ENCODE data around the gene VPS13D.

VPS13D gene

DNA sequence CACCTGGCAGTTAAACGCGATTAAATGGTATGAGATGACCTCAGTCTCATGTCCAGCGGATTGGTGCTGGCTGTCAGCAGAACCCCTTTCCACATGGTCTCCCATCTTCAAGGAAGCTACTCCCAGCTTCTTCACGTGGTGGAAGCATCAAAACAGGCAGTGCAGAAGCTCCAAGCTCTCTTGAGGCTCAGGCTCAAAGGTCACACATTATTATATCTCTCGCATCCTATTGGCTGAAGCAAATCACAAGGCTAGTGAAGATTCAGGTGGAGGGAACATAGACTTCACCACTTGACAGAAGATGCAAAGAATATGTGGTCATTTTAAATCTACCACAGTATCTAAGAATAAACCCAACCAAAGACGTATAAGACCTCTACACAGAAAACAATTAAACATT, 181.9 kb downstream of the VPS13D start:
- Histone ChIP-seq H3K4me1 (ENCODE audit: low read length) (no peaks in the 10 kb centered on the region), H3F3A (ENCODE audit: insufficient read depth, low read length) (no peaks in the 10 kb centered on the region), H2AFZ (ENCODE audit: low read length) (no peak overlapping the region), H3K9ac (ENCODE audit: low read length) (no peak overlapping the region), H3K27ac (ENCODE audit: low read length) (no peak overlapping the region), H3K36me3 (replicated peaks; ENCODE audit: insufficient read depth, low read length) (no peaks in the 10 kb centered on the region), H4K20me1 (ENCODE audit: insufficient read depth, low read length) (no peaks in the 10 kb centered on the region), H3K4me3 (ENCODE audit: low read length) (no peak overlapping the region), H3K9me2 (replicated peaks; ENCODE audit: insufficient read depth, low read length) (no peaks in the 10 kb centered on the region), H3K79me2 (ENCODE audit: low read length) (no peaks in the 10 kb centered on the region), H3K9me3 (replicated peaks; ENCODE audit: insufficient read depth, low read length) (no peaks in the 10 kb centered on the region), H3K4me2 (ENCODE audit: low read depth, low read length) (no peak overlapping the region), H3K27me3 (replicated peaks; ENCODE audit: insufficient read depth, low read length) (no peaks in the 10 kb centered on the region)
- TF ChIP-seq EZH2phosphoT487 (IDR thresholded peaks at IDR 0.05; ENCODE audit: low read length), result no peak
- TF ChIP-seq, protein P1, sequence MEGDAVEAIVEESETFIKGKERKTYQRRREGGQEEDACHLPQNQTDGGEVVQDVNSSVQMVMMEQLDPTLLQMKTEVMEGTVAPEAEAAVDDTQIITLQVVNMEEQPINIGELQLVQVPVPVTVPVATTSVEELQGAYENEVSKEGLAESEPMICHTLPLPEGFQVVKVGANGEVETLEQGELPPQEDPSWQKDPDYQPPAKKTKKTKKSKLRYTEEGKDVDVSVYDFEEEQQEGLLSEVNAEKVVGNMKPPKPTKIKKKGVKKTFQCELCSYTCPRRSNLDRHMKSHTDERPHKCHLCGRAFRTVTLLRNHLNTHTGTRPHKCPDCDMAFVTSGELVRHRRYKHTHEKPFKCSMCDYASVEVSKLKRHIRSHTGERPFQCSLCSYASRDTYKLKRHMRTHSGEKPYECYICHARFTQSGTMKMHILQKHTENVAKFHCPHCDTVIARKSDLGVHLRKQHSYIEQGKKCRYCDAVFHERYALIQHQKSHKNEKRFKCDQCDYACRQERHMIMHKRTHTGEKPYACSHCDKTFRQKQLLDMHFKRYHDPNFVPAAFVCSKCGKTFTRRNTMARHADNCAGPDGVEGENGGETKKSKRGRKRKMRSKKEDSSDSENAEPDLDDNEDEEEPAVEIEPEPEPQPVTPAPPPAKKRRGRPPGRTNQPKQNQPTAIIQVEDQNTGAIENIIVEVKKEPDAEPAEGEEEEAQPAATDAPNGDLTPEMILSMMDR (IDR thresholded peaks at IDR 0.05; ENCODE audit: low read length), result no peak
- TF ChIP-seq EZH2 (optimal IDR thresholded peaks at IDR 0.05; ENCODE audit: low read depth, low read length), result no peak
- DNase-seq, result no peak

DNA sequence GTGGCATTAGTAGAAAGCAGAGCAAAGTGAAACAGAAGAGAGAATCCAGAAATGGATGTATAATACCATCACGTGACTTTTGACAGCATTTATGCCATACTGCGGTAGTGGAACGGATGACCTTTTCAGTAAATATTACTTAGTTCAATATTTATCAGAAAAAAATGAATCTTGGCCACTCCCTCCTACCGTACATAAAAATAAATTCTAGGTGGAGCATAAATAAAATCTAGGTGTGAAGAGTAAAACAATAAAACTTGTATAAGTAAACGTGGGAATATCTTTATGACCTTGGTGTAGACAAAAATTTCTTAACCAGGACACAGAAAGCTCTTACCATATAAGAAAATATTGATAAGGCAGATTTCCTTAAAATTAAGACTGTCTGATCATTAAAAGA, 182.6 kb downstream of the VPS13D start:
- Histone ChIP-seq H4K20me1 (ENCODE audit: insufficient read depth, low read length) (no peaks in the 10 kb centered on the region), H2AFZ (ENCODE audit: low read length) (no peak overlapping the region), H3K4me3 (ENCODE audit: low read length) (no peak overlapping the region), H3K79me2 (ENCODE audit: low read length) (no peaks in the 10 kb centered on the region), H3K9me3 (replicated peaks; ENCODE audit: insufficient read depth, low read length) (no peaks in the 10 kb centered on the region), H3K27me3 (replicated peaks; ENCODE audit: insufficient read depth, low read length) (no peaks in the 10 kb centered on the region), H3K4me2 (ENCODE audit: low read depth, low read length) (no peak overlapping the region), H3K9ac (ENCODE audit: low read length) (no peak overlapping the region), H3K36me3 (replicated peaks; ENCODE audit: insufficient read depth, low read length) (no peaks in the 10 kb centered on the region), H3K9me2 (replicated peaks; ENCODE audit: insufficient read depth, low read length) (no peaks in the 10 kb centered on the region), H3F3A (ENCODE audit: insufficient read depth, low read length) (no peaks in the 10 kb centered on the region), H3K4me1 (ENCODE audit: low read length) (no peaks in the 10 kb centered on the region), H3K27ac (ENCODE audit: low read length) (no peak overlapping the region)
- TF ChIP-seq, protein P1 (IDR thresholded peaks at IDR 0.05; ENCODE audit: low read length), result no peak
- DNase-seq, result no peak

DNA sequence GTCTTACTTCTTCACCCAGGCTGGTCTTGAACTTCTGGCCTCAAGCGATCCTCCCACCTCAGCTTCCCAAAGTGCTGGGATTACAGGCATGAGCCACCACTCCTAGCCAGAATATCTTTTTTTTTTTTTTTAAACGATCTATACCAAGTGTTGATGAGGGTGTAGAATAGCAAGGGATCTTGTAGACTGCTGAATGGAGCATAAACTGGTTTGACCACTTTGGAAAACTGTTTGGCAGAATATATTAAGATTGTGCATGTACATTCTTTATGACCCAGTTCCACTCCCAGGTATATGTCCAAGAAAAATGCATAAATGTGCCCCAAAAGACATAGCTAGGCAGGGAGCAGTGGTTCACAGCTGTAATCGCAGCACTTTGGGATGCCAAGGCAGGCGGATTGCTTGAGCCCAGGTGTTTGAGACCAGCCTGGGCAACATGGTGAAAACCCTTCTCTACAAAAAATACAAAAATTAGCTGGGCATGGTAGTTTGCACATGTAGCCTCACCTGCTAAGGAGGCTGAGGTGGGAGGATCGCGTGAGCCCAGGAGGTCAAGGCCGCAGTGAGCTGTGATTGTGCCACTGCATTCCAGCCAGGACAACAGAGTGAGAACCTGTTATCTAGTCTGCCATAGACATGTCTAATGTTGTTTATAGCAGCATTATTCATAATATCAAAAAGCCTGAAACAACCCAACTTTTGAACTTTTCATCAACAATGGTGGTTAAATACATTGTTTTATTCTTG, 184.0 kb downstream of the VPS13D start:
- H3K9me3 ChIP-seq (replicated peaks; ENCODE audit: insufficient read depth, low read length), result no peaks in the 10 kb centered on the region
- no peaks in the 10 kb centered on the region for H4K20me1 ChIP-seq (ENCODE audit: insufficient read depth, low read length)
- H3K27me3 ChIP-seq (replicated peaks; ENCODE audit: insufficient read depth, low read length), result no peaks in the 10 kb centered on the region
- TF ChIP-seq EZH2 (optimal IDR thresholded peaks at IDR 0.05; ENCODE audit: low read depth, low read length) (no peak), EZH2phosphoT487 (IDR thresholded peaks at IDR 0.05; ENCODE audit: low read length) (no peak)
- TF ChIP-seq, protein P1 (IDR thresholded peaks at IDR 0.05; ENCODE audit: low read length), result no peak
- H3K9ac ChIP-seq (ENCODE audit: low read length), result no peak overlapping the region
- no peak for DNase-seq
- H3K4me3 ChIP-seq (ENCODE audit: low read length), result no peak overlapping the region
- no peaks in the 10 kb centered on the region for H3F3A ChIP-seq (ENCODE audit: insufficient read depth, low read length)
- H2AFZ ChIP-seq (ENCODE audit: low read length), result no peak overlapping the region
- H3K4me1 ChIP-seq (ENCODE audit: low read length), result no peaks in the 10 kb centered on the region
- H3K79me2 ChIP-seq (ENCODE audit: low read length), result no peaks in the 10 kb centered on the region
- no peak overlapping the region for H3K4me2 ChIP-seq (ENCODE audit: low read depth, low read length)
- H3K27ac ChIP-seq (ENCODE audit: low read length), result no peak overlapping the region
- H3K36me3 ChIP-seq (replicated peaks; ENCODE audit: insufficient read depth, low read length), result no peaks in the 10 kb centered on the region
- no peaks in the 10 kb centered on the region for H3K9me2 ChIP-seq (replicated peaks; ENCODE audit: insufficient read depth, low read length)
